Measurements from ENCODE around the gene DRAM2.
"Not testable (repeated sequence)": the region's sequence is repeated elsewhere in the genome, so short reads cannot be mapped to it uniquely, and the experiment has no call there.

DRAM2 gene

GRCh38 chr1:111141245-111142220, 1.6 kb upstream of the DRAM2 start:
- no peak for DNase-seq

GRCh38 chr1:111140680-111140967, 731 bp upstream of the DRAM2 start:
- peak; percentile 88 for DNase-seq

GRCh38 chr1:111139324-111139955, 453 bp downstream of the DRAM2 start:
- no peak for DNase-seq

- no peak for DNase-seq
Observed at GRCh38 chr1:111133866-111134265, 6.0 kb downstream of the DRAM2 start.

GRCh38 chr1:111131693-111132092, 8.2 kb downstream of the DRAM2 start:
- no peak for DNase-seq

- no peak for DNase-seq
Observed at GRCh38 chr1:111129376-111129775, 10.5 kb downstream of the DRAM2 start.

- DNase-seq: no peak
Observed at GRCh38 chr1:111127923-111128643, 11.8 kb downstream of the DRAM2 start.

- no peak for DNase-seq
Observed at GRCh38 chr1:111126354-111126753, 13.5 kb downstream of the DRAM2 start.

GRCh38 chr1:111116496-111116895, 23.4 kb downstream of the DRAM2 start:
- DNase-seq: no peak

GRCh38 chr1:111110197-111110899, 29.5 kb downstream of the DRAM2 start:
- DNase-seq: no peak

- no peak for DNase-seq
Observed at GRCh38 chr1:111104981-111105380, 34.9 kb downstream of the DRAM2 start.

- peak; percentile 31 for DNase-seq
Observed at GRCh38 chr1:111101854-111102642, 37.8 kb downstream of the DRAM2 start.

GRCh38 chr1:111099289-111099688, 40.6 kb downstream of the DRAM2 start:
- DNase-seq: no peak

GRCh38 chr1:111097356-111098099, 42.4 kb downstream of the DRAM2 start:
- DNase-seq: peak; percentile 49

- not testable (repeated sequence) for DNase-seq
Observed at GRCh38 chr1:111095421-111095820, 44.5 kb downstream of the DRAM2 start.

GRCh38 chr1:111089638-111090037, 50.3 kb downstream of the DRAM2 start:
- DNase-seq: no peak

GRCh38 chr1:111085676-111086075, 54.2 kb downstream of the DRAM2 start:
- DNase-seq: no peak

- no peak for DNase-seq
Observed at GRCh38 chr1:111084999-111085398, 54.9 kb downstream of the DRAM2 start.

GRCh38 chr1:111082421-111083203, 57.3 kb downstream of the DRAM2 start:
- DNase-seq: no peak

- not testable (repeated sequence) for DNase-seq
Observed at GRCh38 chr1:111079329-111079728, 60.6 kb downstream of the DRAM2 start.

GRCh38 chr1:111077312-111077711, 62.6 kb downstream of the DRAM2 start:
- DNase-seq: not testable (repeated sequence)

All from islet precursor cell (in vitro differentiated cells).